LNCAP (cell line): ENCODE data around the gene WSB1.

ENCODE experiments used
- CTCF ChIP-seq: fragments of 450-650 bp; IDR thresholded peaks from 2 replicates; pipeline ENCODE4 v1.5.1; 2017; ENCODE audit warnings: mild to moderate bottlenecking

The WSB1 gene

GRCh38 chr17:27321372-27321771 lies 27.5 kb downstream of the WSB1 start:
- TF ChIP-seq CTCF = no peak

GRCh38 chr17:27322026-27322425 lies 28.1 kb downstream of the WSB1 start:
- no peak for TF ChIP-seq CTCF

- no peak for TF ChIP-seq CTCF
These were observed 29.0 kb downstream of the WSB1 start for GRCh38 chr17:27322690-27323508.

GRCh38 chr17:27323538-27324215 lies 29.8 kb downstream of the WSB1 start:
- TF ChIP-seq CTCF = no peak

GRCh38 chr17:27324771-27325339 lies 30.9 kb downstream of the WSB1 start:
- TF ChIP-seq CTCF = no peak

- TF ChIP-seq CTCF = no peak
These were observed 32.1 kb downstream of the WSB1 start for GRCh38 chr17:27326051-27326450.

GRCh38 chr17:27326585-27326984 lies 32.7 kb downstream of the WSB1 start:
- TF ChIP-seq CTCF = no peak
